ENCODE measurements around the gene SNAPC2. TPM values are rescaled to one million over a fixed set of nuclear protein-coding genes. Genes with fewer than 3 reads are reported as not detected.

Gene SNAPC2
- total and polyA plus RNA-seq, 2 donors from 2014 or later, result 18.4 to 24.3 TPM

GRCh38 chr19:7943444-7944176, 23.5 kb downstream of the SNAPC2 start, which contains the start of gene TIMM44:
TIMM44 (minus strand) TSS chr19:7943666; CDS start chr19:7943651, 15 bp downstream.
- Histone ChIP-seq H3K36me3 (ENCODE audit: control insufficient read depth in 2 of 3, insufficient read depth in 3 of 3, low read length in 3 of 3) (peaks cover 0 to 7% (median 3%) of the 10 kb centered on the region in 3 donors), H3K9me3 (ENCODE audit: control insufficient read depth in 2 of 3, insufficient read depth in 1 of 3, low read length in 3 of 3) (no peaks in the 10 kb centered on the region), H3K4me3 (ENCODE audit: low read length in 3 of 3) (peak within 1 kb of the TSS; percentile 70 to 88 (median 84)), H3K4me1 (ENCODE audit: control insufficient read depth in 2 of 3, insufficient read depth in 2 of 3, low read depth in 1 of 3, low read length in 3 of 3) (peaks cover 0 to 13% (median 5%) of the 10 kb centered on the region in 3 donors), H3K27ac (ENCODE audit: low read depth in 2 of 2, low read length in 2 of 2) (peak within 1 kb of the TSS; percentile 98 to 99), H3K9ac (ENCODE audit: low read length in 3 of 3) (peak within 1 kb of the TSS; percentile 74 to 99 (median 99)), H3K27me3 (ENCODE audit: control insufficient read depth, insufficient read depth, low read length) (no peaks in the 10 kb centered on the region)
- intact Hi-C loops (cut with DNase I), result no loop called here
- no peak for TF ChIP-seq CTCF (IDR thresholded peaks at IDR 0.05; ENCODE audit: borderline replicate concordance, extremely low read depth, insufficient read depth)
- FAIRE-seq (peak; percentile 99), DNase-seq (peak; percentile 99 to 100 (median 99))

- Histone ChIP-seq H3K9me3 (ENCODE audit: control insufficient read depth in 2 of 3, insufficient read depth in 1 of 3, low read length in 3 of 3) (no peaks in the 10 kb centered on the region), H3K4me1 (ENCODE audit: control insufficient read depth in 2 of 3, insufficient read depth in 2 of 3, low read depth in 1 of 3, low read length in 3 of 3) (peaks cover 0 to 13% (median 5%) of the 10 kb centered on the region in 3 donors), H3K36me3 (ENCODE audit: control insufficient read depth in 2 of 3, insufficient read depth in 3 of 3, low read length in 3 of 3) (peaks cover 0 to 7% (median 3%) of the 10 kb centered on the region in 3 donors), H3K9ac (ENCODE audit: low read length in 3 of 3) (peak overlapping the region; percentile 0 to 73 (median 38)), H3K27me3 (ENCODE audit: control insufficient read depth, insufficient read depth, low read length) (no peaks in the 10 kb centered on the region), H3K4me3 (ENCODE audit: low read length in 3 of 3) (peak overlapping the region; percentile 70 to 84 (median 76)), H3K27ac (ENCODE audit: low read depth in 2 of 2, low read length in 2 of 2) (peak overlapping the region; percentile 82 to 99)
- FAIRE-seq (no peak), DNase-seq (peak; percentile 86 to 97 (median 93))
- intact Hi-C loops (cut with DNase I), result no loop called here
- peak; percentile 84 for TF ChIP-seq CTCF (IDR thresholded peaks at IDR 0.05; ENCODE audit: borderline replicate concordance, extremely low read depth, insufficient read depth)
Observed at GRCh38 chr19:7944177-7944761, 24.1 kb downstream of the SNAPC2 start.

GRCh38 chr19:7947939-7948338, 27.8 kb downstream of the SNAPC2 start:
- intact Hi-C loops (cut with DNase I), result no loop called here
- Histone ChIP-seq H3K4me3 (ENCODE audit: low read length in 3 of 3) (no peak overlapping the region), H3K27me3 (ENCODE audit: control insufficient read depth, insufficient read depth, low read length) (no peaks in the 10 kb centered on the region), H3K9ac (ENCODE audit: low read length in 3 of 3) (no peak overlapping the region), H3K4me1 (ENCODE audit: control insufficient read depth in 2 of 3, insufficient read depth in 2 of 3, low read depth in 1 of 3, low read length in 3 of 3) (peaks cover 0 to 5% (median 0%) of the 10 kb centered on the region in 3 donors), H3K9me3 (ENCODE audit: control insufficient read depth in 2 of 3, insufficient read depth in 1 of 3, low read length in 3 of 3) (no peaks in the 10 kb centered on the region), H3K36me3 (ENCODE audit: control insufficient read depth in 2 of 3, insufficient read depth in 3 of 3, low read length in 3 of 3) (no peaks in the 10 kb centered on the region), H3K27ac (ENCODE audit: low read depth in 2 of 2, low read length in 2 of 2) (no peak overlapping the region)
- TF ChIP-seq CTCF (IDR thresholded peaks at IDR 0.05; ENCODE audit: borderline replicate concordance, extremely low read depth, insufficient read depth), result no peak
- FAIRE-seq (no peak), DNase-seq (no peak)

Measured in kidney (tissue), 14 donors.